ENCODE results near the gene COQ4. TPM values are rescaled to one million over a fixed set of nuclear protein-coding genes. Genes with fewer than 3 reads are reported as not detected.

COQ4 gene
- total RNA-seq, 1 donor from 2014 or later = 51.0 TPM

DNA sequence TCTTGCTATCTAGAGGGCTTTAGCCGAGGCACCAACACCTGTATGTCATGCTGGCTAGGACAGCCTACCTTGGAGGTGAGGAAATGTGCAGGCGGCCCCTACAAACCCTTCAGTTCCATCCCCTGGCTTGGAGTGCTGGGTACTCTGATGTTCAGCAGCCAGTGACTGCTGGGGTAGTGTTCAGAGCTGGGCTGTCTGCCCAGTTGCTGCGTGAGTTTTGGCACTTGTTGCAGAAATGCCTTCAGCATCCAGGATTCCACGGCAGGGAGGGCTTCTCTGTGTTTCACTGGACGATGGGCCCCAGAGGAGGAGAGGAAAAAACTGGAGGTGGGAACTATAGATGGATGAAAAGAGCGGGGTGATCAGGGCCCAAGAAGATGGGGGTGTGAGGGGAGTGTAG lies 36.2 kb upstream of the COQ4 start:
- Mint-ChIP-seq H3K4me3 (no peak overlapping the region), H3K27me3 (ENCODE audit: low read depth) (no peaks in the 10 kb centered on the region), H3K27ac (ENCODE audit: unreplicated experiment) (peak overlapping the region; percentile 78), H3K36me3 (ENCODE audit: low read depth) (peaks cover 2% of the 10 kb centered on the region), H3K4me1 (no peaks in the 10 kb centered on the region), H3K9me3 (no peaks in the 10 kb centered on the region)
- TF ChIP-seq, protein P1, sequence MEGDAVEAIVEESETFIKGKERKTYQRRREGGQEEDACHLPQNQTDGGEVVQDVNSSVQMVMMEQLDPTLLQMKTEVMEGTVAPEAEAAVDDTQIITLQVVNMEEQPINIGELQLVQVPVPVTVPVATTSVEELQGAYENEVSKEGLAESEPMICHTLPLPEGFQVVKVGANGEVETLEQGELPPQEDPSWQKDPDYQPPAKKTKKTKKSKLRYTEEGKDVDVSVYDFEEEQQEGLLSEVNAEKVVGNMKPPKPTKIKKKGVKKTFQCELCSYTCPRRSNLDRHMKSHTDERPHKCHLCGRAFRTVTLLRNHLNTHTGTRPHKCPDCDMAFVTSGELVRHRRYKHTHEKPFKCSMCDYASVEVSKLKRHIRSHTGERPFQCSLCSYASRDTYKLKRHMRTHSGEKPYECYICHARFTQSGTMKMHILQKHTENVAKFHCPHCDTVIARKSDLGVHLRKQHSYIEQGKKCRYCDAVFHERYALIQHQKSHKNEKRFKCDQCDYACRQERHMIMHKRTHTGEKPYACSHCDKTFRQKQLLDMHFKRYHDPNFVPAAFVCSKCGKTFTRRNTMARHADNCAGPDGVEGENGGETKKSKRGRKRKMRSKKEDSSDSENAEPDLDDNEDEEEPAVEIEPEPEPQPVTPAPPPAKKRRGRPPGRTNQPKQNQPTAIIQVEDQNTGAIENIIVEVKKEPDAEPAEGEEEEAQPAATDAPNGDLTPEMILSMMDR (conservative IDR thresholded peaks at IDR 0.05) = no peak
- DNase-seq (ENCODE audit: low read depth, low spot score) = no peak

DNA sequence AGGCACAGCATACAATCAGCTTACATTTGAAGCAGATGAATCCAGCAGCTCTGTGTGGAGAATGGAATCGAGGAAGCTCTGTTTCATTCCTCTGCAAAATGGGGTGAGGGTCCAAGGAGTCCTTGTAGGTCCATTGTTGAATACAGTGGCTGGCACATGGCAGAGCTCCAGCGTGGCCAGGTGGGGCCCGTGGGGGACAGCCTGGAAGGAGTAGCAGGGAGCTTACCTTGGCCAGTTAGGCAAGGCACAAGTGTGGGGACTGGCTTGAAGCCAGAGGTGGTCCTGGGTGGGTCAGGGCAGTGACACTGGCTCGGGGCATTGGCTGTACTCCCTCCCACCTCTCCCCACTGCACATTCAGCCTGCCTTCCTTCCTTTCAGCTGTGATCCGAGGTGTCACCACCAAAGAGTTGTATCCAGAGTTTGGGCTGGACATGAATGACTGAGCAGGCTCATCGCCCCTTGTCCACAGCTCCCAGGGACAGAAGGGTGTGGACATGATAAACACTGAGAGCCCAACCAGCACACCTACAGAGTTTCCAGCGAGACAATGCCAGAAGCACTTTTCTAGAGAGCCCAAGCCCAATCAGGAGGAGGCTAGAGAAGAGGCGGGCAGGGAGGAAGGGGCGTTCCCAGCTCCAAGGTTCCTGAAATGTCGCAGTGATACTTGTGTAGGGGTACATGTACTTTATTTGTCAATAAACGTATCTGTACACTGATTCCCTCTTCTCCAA lies 34.2 kb upstream of the COQ4 start:
- no peak overlapping the region for H3K4me3 Mint-ChIP-seq
- H3K36me3 Mint-ChIP-seq (ENCODE audit: low read depth) = peaks cover 2% of the 10 kb centered on the region
- H3K4me1 Mint-ChIP-seq = no peaks in the 10 kb centered on the region
- H3K27me3 Mint-ChIP-seq (ENCODE audit: low read depth) = no peaks in the 10 kb centered on the region
- H3K9me3 Mint-ChIP-seq = no peaks in the 10 kb centered on the region
- no peak for DNase-seq (ENCODE audit: low read depth, low spot score)
- no peak overlapping the region for H3K27ac Mint-ChIP-seq (ENCODE audit: unreplicated experiment)
- TF ChIP-seq, protein P1 (conservative IDR thresholded peaks at IDR 0.05) = no peak

DNA sequence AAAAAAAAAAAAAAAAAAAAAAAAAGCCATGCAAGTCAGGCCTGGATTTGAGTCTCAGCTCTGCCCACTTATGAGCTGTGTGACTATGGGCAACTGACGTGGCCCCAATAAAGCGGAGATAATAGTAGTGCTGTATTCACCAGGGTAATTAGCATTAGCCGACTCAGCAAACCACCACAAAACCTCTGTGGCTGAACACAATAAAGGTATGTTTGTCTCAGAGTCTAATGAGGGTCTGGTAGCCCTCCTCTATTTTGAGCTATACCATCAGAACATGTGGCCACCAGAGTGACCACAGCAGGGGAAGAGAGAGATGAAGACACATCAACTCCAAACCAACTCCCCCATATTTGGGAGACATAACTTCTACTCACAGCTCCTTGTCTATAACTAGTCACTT lies 30.6 kb upstream of the COQ4 start:
- TF ChIP-seq, protein P1 (conservative IDR thresholded peaks at IDR 0.05) = no peak
- no peak overlapping the region for H3K4me3 Mint-ChIP-seq
- peaks cover 5% of the 10 kb centered on the region for H3K4me1 Mint-ChIP-seq

DNA sequence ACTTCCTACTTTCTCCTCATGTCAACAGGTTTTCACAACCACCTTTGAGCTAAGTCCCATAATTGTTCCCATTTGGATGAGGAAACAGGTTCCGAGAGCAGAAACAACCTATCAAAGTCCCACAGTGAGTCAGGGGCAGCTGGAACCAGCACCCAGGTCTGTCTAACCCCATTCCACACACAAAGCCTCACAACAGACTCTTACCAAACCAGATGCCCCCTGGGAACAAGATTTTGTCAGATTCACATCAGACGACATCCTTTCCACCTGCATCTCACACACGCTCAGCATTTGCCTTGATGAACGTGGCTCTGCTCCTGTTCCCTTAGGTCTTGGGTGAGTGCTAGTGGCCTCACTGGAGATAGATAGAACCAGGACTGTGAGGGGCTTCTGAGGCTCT lies 29.5 kb upstream of the COQ4 start:
- Mint-ChIP-seq H3K9me3 (no peaks in the 10 kb centered on the region), H3K36me3 (ENCODE audit: low read depth) (no peaks in the 10 kb centered on the region), H3K27ac (ENCODE audit: unreplicated experiment) (no peak overlapping the region), H3K4me1 (peaks cover 5% of the 10 kb centered on the region), H3K27me3 (ENCODE audit: low read depth) (no peaks in the 10 kb centered on the region), H3K4me3 (no peak overlapping the region)
- TF ChIP-seq, protein P1 (conservative IDR thresholded peaks at IDR 0.05) = no peak
- DNase-seq (ENCODE audit: low read depth, low spot score) = no peak

More for the DNA sequence above, 30.6 kb upstream of the COQ4 start:
- no peak for DNase-seq (ENCODE audit: low read depth, low spot score)
- Mint-ChIP-seq H3K36me3 (ENCODE audit: low read depth) (no peaks in the 10 kb centered on the region), H3K27ac (ENCODE audit: unreplicated experiment) (peak overlapping the region; percentile 47), H3K9me3 (no peaks in the 10 kb centered on the region), H3K27me3 (ENCODE audit: low read depth) (no peaks in the 10 kb centered on the region)

DNA sequence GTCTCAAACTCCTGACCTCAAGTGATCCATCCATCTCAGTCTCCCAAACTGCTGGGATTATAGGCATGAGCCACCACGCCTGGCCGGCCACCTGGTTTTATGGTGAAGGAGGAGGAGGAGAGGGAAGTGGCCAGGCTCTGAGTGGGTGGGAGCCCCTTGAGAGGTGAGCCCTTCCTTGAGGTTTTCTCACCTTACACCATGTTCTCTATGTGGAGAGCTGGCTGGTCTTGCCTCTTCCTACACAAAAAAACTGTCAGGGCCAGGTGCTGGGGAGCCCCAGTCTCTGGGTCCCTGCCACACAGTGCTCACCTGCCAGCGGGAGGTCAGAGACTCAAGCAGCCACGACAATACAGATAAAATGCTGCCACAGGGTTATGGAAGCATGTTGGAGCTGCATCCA lies 28.5 kb upstream of the COQ4 start:
- peaks cover 5% of the 10 kb centered on the region for H3K4me1 Mint-ChIP-seq
- no peaks in the 10 kb centered on the region for H3K9me3 Mint-ChIP-seq
- no peak for DNase-seq (ENCODE audit: low read depth, low spot score)
- H3K36me3 Mint-ChIP-seq (ENCODE audit: low read depth) = no peaks in the 10 kb centered on the region
- H3K4me3 Mint-ChIP-seq = no peak overlapping the region
- peak overlapping the region; percentile 35 for H3K27ac Mint-ChIP-seq (ENCODE audit: unreplicated experiment)
- no peaks in the 10 kb centered on the region for H3K27me3 Mint-ChIP-seq (ENCODE audit: low read depth)
- TF ChIP-seq, protein P1 (conservative IDR thresholded peaks at IDR 0.05) = no peak

Data from neural crest cell (in vitro differentiated cells).